T-helper 9 cell (primary cell): ENCODE measurements around the gene SLC19A3.
A peak's percentile ranks its signal among the peaks of the same experiment; 100 is the strongest.
"Not testable (repeated sequence)": the region's sequence is repeated elsewhere in the genome, so short reads cannot be mapped to it uniquely, and the experiment has no call there.

Source experiments
- DNase-seq: peaks from one replicate; pipeline ENCODE4 v3.0.0-alpha.2; 2020
- total RNA-seq, 2 donors: gene quantifications; one replicate each; lab custom pipeline; 2026; lab: John Stamatoyannopoulos, UW

Gene SLC19A3
- 0 to 0.07 reads per million in 2 donors for total RNA-seq

GRCh38 chr2:227717687-227718567 lies at the start of gene SLC19A3:
Gene SLC19A3 (minus strand): TSS chr2:227718028. CDS start chr2:227702318, 15,710 bp downstream.
- DNase-seq: no peak

GRCh38 chr2:227766373-227766883 lies 48.6 kb upstream of the SLC19A3 start:
- peak; percentile 35 for DNase-seq

GRCh38 chr2:227765788-227766372 lies 48.1 kb upstream of the SLC19A3 start:
- no peak for DNase-seq

GRCh38 chr2:227761740-227762476 lies 44.1 kb upstream of the SLC19A3 start:
- no peak for DNase-seq

GRCh38 chr2:227759411-227760118 lies 41.7 kb upstream of the SLC19A3 start:
- DNase-seq: no peak

- not testable (repeated sequence) for DNase-seq
These were observed 38.4 kb upstream of the SLC19A3 start for GRCh38 chr2:227756261-227756660.

- no peak for DNase-seq
These were observed 30.3 kb upstream of the SLC19A3 start for GRCh38 chr2:227748079-227748478.

- no peak for DNase-seq
These were observed 27.8 kb upstream of the SLC19A3 start, which contains the start of gene SCYGR8 for GRCh38 chr2:227745594-227745993. Gene SCYGR8 (plus strand): TSS chr2:227745894. CDS start chr2:227745894, 0 bp downstream.

GRCh38 chr2:227740705-227741104 lies 22.9 kb upstream of the SLC19A3 start:
- not testable (repeated sequence) for DNase-seq

- no peak for DNase-seq
These were observed 21.5 kb upstream of the SLC19A3 start for GRCh38 chr2:227739351-227739750.

- DNase-seq: no peak
These were observed 10.2 kb upstream of the SLC19A3 start, which contains the start of gene SCYGR7 for GRCh38 chr2:227728035-227728434. Gene SCYGR7 (plus strand): TSS chr2:227728335. CDS start chr2:227728335, 0 bp downstream.

- no peak for DNase-seq
These were observed 6.7 kb upstream of the SLC19A3 start, which contains the start of gene SCYGR6 for GRCh38 chr2:227724394-227725039. Gene SCYGR6 (minus strand): TSS chr2:227724757. CDS start chr2:227724757, 0 bp downstream.

GRCh38 chr2:227722821-227723220 lies 5.0 kb upstream of the SLC19A3 start:
- DNase-seq: not testable (repeated sequence)

- DNase-seq: no peak
These were observed 2.9 kb upstream of the SLC19A3 start for GRCh38 chr2:227720680-227721079.

- DNase-seq: no peak
These were observed 1.8 kb upstream of the SLC19A3 start for GRCh38 chr2:227719641-227720040.

GRCh38 chr2:227716501-227716900 lies 1.3 kb downstream of the SLC19A3 start:
- no peak for DNase-seq

- DNase-seq: no peak
These were observed 4.5 kb downstream of the SLC19A3 start for GRCh38 chr2:227713291-227713690.

- DNase-seq: no peak
These were observed 6.8 kb downstream of the SLC19A3 start for GRCh38 chr2:227710986-227711385.

GRCh38 chr2:227707390-227707789 lies 10.4 kb downstream of the SLC19A3 start:
- DNase-seq: no peak

GRCh38 chr2:227706859-227707258 lies 11.0 kb downstream of the SLC19A3 start:
- no peak for DNase-seq

- DNase-seq: no peak
These were observed 13.9 kb downstream of the SLC19A3 start for GRCh38 chr2:227703961-227704360.
